Tibial nerve (tissue), 3 donors: ENCODE measurements around the gene SMIM44.

Source experiments
- POLR2A ChIP-seq, 2 donors: fragments of 450-650 bp; IDR thresholded peaks; one replicate each; pipeline ENCODE4 v1.6.1; 2017; ENCODE audit warnings: antibody characterized with exemption in 2 of 2, mild to moderate bottlenecking in 2 of 2, moderate library complexity in 2 of 2
- TF ChIP-seq, protein P1 (sequence below), 5 experiments: fragments of 200-600 bp in 3 of 5; fragments of 450-650 bp in 2 of 5; sonication (generic) in 3 of 5; IDR thresholded peaks; one replicate each; pipeline ENCODE4 v1.5.1; 2016 to 2019; ENCODE audit warnings: antibody characterized with exemption in 5 of 5, mild to moderate bottlenecking in 3 of 5, moderate library complexity in 2 of 5

DNA sequence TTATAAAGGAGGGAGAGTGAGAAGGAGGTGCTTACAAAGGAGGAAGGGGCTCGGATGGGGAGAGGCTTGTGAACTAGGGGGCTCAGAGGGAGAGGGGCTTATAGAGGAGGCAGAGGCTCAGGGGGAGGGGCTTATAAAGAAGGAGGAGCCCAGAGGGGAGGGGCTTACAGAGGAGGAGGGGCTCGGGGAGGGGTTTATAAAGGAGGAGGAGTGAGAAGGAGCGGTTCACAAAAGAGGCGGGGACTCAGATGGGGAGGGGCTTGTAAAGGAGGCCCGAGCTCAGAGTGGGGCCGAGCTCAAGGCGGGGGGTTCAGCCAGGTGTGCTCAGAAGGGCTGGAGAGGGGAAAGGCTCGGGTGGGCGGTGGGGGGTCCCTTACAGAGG lies 3.4 kb downstream of the SMIM44 start:
- no peak for TF ChIP-seq POLR2A (IDR thresholded peaks at IDR 0.05)
- TF ChIP-seq, protein P1, sequence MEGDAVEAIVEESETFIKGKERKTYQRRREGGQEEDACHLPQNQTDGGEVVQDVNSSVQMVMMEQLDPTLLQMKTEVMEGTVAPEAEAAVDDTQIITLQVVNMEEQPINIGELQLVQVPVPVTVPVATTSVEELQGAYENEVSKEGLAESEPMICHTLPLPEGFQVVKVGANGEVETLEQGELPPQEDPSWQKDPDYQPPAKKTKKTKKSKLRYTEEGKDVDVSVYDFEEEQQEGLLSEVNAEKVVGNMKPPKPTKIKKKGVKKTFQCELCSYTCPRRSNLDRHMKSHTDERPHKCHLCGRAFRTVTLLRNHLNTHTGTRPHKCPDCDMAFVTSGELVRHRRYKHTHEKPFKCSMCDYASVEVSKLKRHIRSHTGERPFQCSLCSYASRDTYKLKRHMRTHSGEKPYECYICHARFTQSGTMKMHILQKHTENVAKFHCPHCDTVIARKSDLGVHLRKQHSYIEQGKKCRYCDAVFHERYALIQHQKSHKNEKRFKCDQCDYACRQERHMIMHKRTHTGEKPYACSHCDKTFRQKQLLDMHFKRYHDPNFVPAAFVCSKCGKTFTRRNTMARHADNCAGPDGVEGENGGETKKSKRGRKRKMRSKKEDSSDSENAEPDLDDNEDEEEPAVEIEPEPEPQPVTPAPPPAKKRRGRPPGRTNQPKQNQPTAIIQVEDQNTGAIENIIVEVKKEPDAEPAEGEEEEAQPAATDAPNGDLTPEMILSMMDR (IDR thresholded peaks at IDR 0.05) = no peak
